Brain microvascular endothelial cell (primary cell): ENCODE results near the gene PGAM1.

ENCODE experiments used
- DNase-seq: peaks from one replicate; pipeline ENCODE4 v3.0.0-alpha.2; 2020
- H3K27ac ChIP-seq: fragments of 250-450 bp; sonication (Bioruptor Pico); 2 replicates; pipeline ENCODE4 v1.5.1; 2020; ENCODE audit warnings: mild to moderate bottlenecking, moderate library complexity
- H3K27me3 ChIP-seq: fragments of 250-450 bp; sonication (Bioruptor Pico); replicated peaks from 2 replicates; pipeline ENCODE4 v1.5.1; 2020; ENCODE audit warnings: mild to moderate bottlenecking
- H3K36me3 ChIP-seq: fragments of 250-450 bp; sonication (Bioruptor Pico); replicated peaks from 2 replicates; pipeline ENCODE4 v1.5.1; 2020; ENCODE audit warnings: mild to moderate bottlenecking
- H3K4me3 ChIP-seq: 2 replicates; pipeline ENCODE4 v1.5.1; 2011; ENCODE audit warnings: low read depth, mild to moderate bottlenecking, control low read depth, low read length, moderate library complexity
- in situ Hi-C: cut with HindIII; loops from 2 replicates; pipeline ENCODE4 v1.10.0; 2017; ENCODE audit warnings: low sequenced_read_pairs, low pct_ligation_motif_present
- TF ChIP-seq, protein P1 (sequence below): IDR thresholded peaks from 2 replicates; pipeline ENCODE4 v1.5.1; 2011; ENCODE audit warnings: low read depth, mild to moderate bottlenecking, moderate library complexity, low read length, control low read depth, inconsistent platforms; ENCODE audit errors: missing control alignments

PGAM1 gene

DNA sequence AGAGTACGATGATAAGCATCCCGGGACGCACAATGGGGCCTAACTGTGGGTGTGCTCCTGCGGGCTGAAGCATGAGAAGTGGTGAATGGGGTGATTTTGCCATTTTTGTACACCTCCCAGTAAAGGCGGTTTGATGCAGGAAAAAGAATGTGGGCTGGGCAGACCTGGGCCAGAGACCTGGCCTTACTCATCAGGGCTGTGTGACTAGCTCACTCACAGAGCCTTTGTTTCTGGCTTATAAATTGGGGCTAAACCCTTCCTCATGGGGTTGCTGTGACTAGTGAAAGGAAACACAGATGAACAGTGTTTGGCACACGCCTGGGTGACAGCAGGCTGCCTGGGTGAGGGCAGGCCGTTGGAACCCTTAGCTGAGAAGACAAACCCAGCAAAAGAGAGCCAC lies 42.8 kb upstream of the PGAM1 start:
- no peak overlapping the region for H3K4me3 ChIP-seq
- no peak overlapping the region for H3K27ac ChIP-seq
- TF ChIP-seq, protein P1, sequence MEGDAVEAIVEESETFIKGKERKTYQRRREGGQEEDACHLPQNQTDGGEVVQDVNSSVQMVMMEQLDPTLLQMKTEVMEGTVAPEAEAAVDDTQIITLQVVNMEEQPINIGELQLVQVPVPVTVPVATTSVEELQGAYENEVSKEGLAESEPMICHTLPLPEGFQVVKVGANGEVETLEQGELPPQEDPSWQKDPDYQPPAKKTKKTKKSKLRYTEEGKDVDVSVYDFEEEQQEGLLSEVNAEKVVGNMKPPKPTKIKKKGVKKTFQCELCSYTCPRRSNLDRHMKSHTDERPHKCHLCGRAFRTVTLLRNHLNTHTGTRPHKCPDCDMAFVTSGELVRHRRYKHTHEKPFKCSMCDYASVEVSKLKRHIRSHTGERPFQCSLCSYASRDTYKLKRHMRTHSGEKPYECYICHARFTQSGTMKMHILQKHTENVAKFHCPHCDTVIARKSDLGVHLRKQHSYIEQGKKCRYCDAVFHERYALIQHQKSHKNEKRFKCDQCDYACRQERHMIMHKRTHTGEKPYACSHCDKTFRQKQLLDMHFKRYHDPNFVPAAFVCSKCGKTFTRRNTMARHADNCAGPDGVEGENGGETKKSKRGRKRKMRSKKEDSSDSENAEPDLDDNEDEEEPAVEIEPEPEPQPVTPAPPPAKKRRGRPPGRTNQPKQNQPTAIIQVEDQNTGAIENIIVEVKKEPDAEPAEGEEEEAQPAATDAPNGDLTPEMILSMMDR, result no peak
- DNase-seq, result no peak
- in situ Hi-C loops, result no loop called here
- H3K27me3 ChIP-seq, result no peaks in the 10 kb centered on the region
- H3K36me3 ChIP-seq, result peaks cover 32% of the 10 kb centered on the region

DNA sequence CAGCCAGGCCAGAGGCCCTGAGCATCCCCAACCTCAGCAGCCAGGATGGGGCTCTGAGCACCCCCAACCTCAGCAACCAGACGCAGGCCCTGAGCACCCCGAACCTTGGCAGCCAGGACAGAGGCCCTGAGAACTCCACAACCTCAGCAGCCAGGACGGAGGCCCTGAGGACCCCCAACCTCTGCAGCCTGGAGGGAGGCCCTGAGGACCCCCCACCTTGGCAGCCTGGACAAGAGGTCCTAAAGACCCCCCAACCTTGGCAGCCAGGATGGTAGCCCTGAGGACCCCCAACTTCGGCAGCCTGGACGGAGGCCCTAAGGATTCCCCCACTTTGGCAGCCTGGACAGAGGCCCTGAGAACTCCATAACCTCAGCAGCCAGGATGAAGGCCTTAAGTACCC lies 41.8 kb upstream of the PGAM1 start:
- H3K27ac ChIP-seq, result no peak overlapping the region
- no peak overlapping the region for H3K4me3 ChIP-seq
- in situ Hi-C loops, result no loop called here
- no peaks in the 10 kb centered on the region for H3K27me3 ChIP-seq
- peaks cover 33% of the 10 kb centered on the region for H3K36me3 ChIP-seq
- DNase-seq, result no peak
- TF ChIP-seq, protein P1, result no peak

DNA sequence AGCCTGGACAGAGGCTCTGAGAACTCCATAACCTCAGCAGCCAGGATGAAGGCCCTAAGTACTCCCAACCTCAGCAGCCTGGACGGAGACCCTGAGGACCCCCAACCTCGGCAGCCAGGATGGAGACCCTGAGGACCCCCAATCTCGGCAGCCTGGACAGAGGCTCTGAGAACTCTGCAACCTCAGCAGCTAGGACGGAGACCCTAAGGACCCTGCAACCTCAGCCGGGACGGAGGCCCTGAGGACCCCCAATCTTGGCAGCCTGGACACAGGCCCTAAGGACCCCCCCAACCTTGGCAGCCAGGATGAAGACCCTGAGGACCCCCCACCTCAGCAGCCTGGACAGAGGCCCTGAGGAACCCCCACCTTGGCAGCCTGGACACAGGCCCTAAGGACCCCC lies 41.4 kb upstream of the PGAM1 start:
- Histone ChIP-seq H3K27me3 (no peaks in the 10 kb centered on the region), H3K36me3 (peaks cover 30% of the 10 kb centered on the region), H3K4me3 (no peak overlapping the region), H3K27ac (no peak overlapping the region)
- TF ChIP-seq, protein P1, result no peak
- DNase-seq, result no peak
- in situ Hi-C loops, result no loop called here

DNA sequence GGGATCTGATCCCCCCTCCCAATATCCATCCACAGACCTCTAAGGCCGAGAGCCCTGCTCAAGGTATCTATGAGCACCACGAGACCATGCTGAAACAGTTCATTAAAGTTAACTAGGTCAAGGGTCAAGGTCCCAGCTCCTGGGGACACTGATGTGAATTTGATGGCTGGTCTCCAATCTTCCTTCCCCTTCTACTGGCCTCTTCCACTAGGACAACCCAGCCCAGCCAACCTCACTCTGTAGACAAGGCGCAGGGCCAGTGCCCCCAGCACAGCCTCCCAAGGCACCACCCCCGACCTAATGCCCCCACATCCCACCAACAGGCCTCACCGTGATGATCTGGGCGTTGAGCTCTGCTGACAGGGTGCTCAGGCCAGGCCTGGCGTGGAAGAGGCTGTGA lies 40.4 kb upstream of the PGAM1 start:
- in situ Hi-C loops, result no loop called here
- DNase-seq, result no peak
- Histone ChIP-seq H3K27ac (no peak overlapping the region), H3K4me3 (no peak overlapping the region), H3K36me3 (peaks cover 36% of the 10 kb centered on the region), H3K27me3 (no peaks in the 10 kb centered on the region)
- TF ChIP-seq, protein P1, result no peak

DNA sequence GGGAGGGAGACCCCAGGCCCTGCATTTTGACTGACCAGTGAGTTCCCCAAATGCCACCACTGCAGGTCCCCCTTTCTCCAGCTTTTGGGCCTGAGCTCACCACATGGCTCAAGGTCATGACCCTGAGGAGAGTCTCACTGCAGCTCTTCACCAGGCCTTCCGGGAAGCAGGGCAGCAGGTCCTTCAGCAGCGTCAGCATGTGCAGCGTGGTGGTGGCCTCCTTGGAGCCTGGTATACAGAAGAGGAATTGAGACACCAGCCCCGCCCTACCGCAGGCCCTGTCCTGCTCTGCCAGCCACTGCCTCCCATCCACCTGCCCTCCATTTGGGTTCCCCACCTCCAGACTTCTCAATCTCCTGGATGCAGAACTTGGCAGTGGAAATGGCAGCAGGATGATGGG lies 37.8 kb upstream of the PGAM1 start:
- DNase-seq, result no peak
- no peaks in the 10 kb centered on the region for H3K27me3 ChIP-seq
- in situ Hi-C loops, result no loop called here
- no peak overlapping the region for H3K4me3 ChIP-seq
- no peak overlapping the region for H3K27ac ChIP-seq
- TF ChIP-seq, protein P1, result no peak
- peaks cover 45% of the 10 kb centered on the region for H3K36me3 ChIP-seq

DNA sequence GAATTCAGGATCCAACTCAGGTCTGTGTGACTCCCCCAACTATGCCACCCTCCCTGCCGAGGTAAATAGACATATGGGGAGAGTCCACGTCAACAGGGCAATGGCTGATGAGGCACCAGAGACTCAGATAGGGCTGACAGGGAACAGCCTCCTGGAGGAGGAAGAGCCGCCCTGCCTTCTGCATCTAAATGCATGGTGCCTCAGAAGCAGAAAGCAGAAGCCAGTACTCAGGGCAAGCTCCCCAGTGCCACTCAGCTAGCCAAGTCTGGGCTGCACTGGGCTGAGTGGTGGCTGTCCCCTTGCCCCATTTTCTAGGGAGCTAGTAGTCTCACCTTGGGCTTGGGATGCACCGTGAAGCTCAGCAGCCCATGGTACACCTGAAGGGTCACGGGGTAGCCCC lies 35.9 kb upstream of the PGAM1 start:
- Histone ChIP-seq H3K27ac (no peak overlapping the region), H3K4me3 (no peak overlapping the region), H3K27me3 (no peaks in the 10 kb centered on the region), H3K36me3 (peaks cover 59% of the 10 kb centered on the region)
- TF ChIP-seq, protein P1, result no peak
- no peak for DNase-seq
- in situ Hi-C loops, result no loop called here
